ENCODE measurements around the gene ADCY3. TPM values are rescaled to one million over a fixed set of nuclear protein-coding genes. Genes with fewer than 3 reads are reported as not detected.
A peak's percentile ranks its signal among the peaks of the same experiment; 100 is the strongest.

ADCY3 gene
- total and polyA plus RNA-seq, 2 of the 4 experiments (the other 2 are of a cell fraction) = 17.4 to 46.1 TPM

- ATAC-seq (ENCODE audit: low read depth) (no peak), DNase-seq (no peak)
- no peaks in the 10 kb centered on the region for H3K4me1 ChIP-seq (ENCODE audit: control insufficient read depth, insufficient read depth, low read length)
- H3K9me1 ChIP-seq (ENCODE audit: insufficient read depth, low read length) = 0 out of 2 replicates have a peak, but pooled peaks cover 2% of the 10 kb centered on the region
- no peak overlapping the region for H2BK5ac ChIP-seq (ENCODE audit: low read depth, low read length, poor library complexity, severe bottlenecking)
- H3K56ac ChIP-seq (ENCODE audit: extremely low read depth, insufficient read depth, low read length) = no peak overlapping the region
- TF ChIP-seq CEBPB (IDR thresholded peaks at IDR 0.05; ENCODE audit: low read depth, low read length) = no peak
- peak; percentile 11; the same call in 1 of the 2 replicates for TF ChIP-seq RAD21 (IDR thresholded peaks at IDR 0.05; ENCODE audit: low read length)
- TF ChIP-seq CTCF (conservative IDR thresholded peaks at IDR 0.05; ENCODE audit: low read depth, low read length) = peak; percentile 33; the same call in 1 of the 2 replicates
- CTCF ChIA-PET = no interaction called here
- peaks cover 34% of the 10 kb centered on the region for H3K36me3 ChIP-seq (ENCODE audit: control insufficient read depth, insufficient read depth, low read length)
- no peak overlapping the region for H4K5ac ChIP-seq (ENCODE audit: low read depth, low read length)
- no peak overlapping the region for H3K4me2 ChIP-seq (ENCODE audit: low read depth, low read length)
- no peak overlapping the region for H2BK15ac ChIP-seq (ENCODE audit: low read depth, low read length)
- H2BK120ac ChIP-seq (ENCODE audit: low read depth, low read length) = no peak overlapping the region
- POLR2A ChIA-PET (ENCODE audit: unreplicated experiment) = interaction anchor here (0.6 kb wide), 1 partner anchor 160 kb away, joined by 3 read pairs; no protein-coding TSS in a partner anchor
- no peak overlapping the region for H2AFZ ChIP-seq (replicated peaks; ENCODE audit: low read length, poor library complexity)
- no peak overlapping the region for H3K18ac ChIP-seq (ENCODE audit: low read depth, low read length)
- H3K27ac ChIP-seq (ENCODE audit: insufficient read depth, low read length) = no peak overlapping the region
- in situ Hi-C loops (cut with MboI; ENCODE audit: low sequenced_read_pairs) (loop anchor here (5.0 kb wide), 2 partner anchors 213 to 418 kb away; no protein-coding TSS in a partner anchor), dilution Hi-C loops (cut with HindIII; ENCODE audit: low sequenced_read_pairs, unreplicated experiment) (no loop called here), intact Hi-C loops (cut with micrococcal nuclease) (loop anchor here (5.0 kb wide), 2 partner anchors 147 to 333 kb away; partner anchors contain the start of genes DNAJC27 and NCOA1)
- WGBS, 2 experiments (ENCODE audit: extremely low coverage in 2 of 2, insufficient read length in 1 of 2) = 100% methylated on average over 1 of the region's 16 CpGs; no CpG with 5 or more reads in 1 of the 2 experiments
- BruUV-seq (replicated peaks) = no TSS peak
- no peak overlapping the region for H4K8ac ChIP-seq (ENCODE audit: low read depth in 2 of 2, low read length in 2 of 2)
- 0 out of 2 replicates have a peak, but pooled peaks cover 4% of the 10 kb centered on the region for H4K20me1 ChIP-seq (ENCODE audit: insufficient read depth, low read length)
- H3K79me1 ChIP-seq (ENCODE audit: low read depth in 1 of 2, low read length in 2 of 2) = peaks cover 0 to 24% of the 10 kb centered on the region in 2 experiments; a peak in 1 of 4 replicates
- no peak overlapping the region for H4K91ac ChIP-seq (ENCODE audit: insufficient read depth, low read depth, low read length)
- no peaks in the 10 kb centered on the region for H3K9me3 ChIP-seq (ENCODE audit: control insufficient read depth, insufficient read depth, low read length)
- H3K4me3 ChIP-seq (ENCODE audit: insufficient read depth, low read depth, low read length) = no peak overlapping the region
- no peak overlapping the region for H2AK5ac ChIP-seq (ENCODE audit: low read depth, low read length)
- H3K14ac ChIP-seq (replicated peaks; ENCODE audit: low read depth, low read length) = no peak overlapping the region
- H3K9ac ChIP-seq (ENCODE audit: low read depth, low read length) = no peak overlapping the region
- no peak overlapping the region for H3K23ac ChIP-seq (ENCODE audit: low read depth, low read length)
- H3K4ac ChIP-seq (ENCODE audit: low read depth, low read length) = 0 out of 2 replicates have a peak overlapping the region, but pooled peaks have one; percentile 22
- H2BK20ac ChIP-seq (ENCODE audit: low read depth, low read length) = no peak overlapping the region
- H2AK9ac ChIP-seq (replicated peaks; ENCODE audit: low read depth, low read length, poor library complexity) = no peak overlapping the region
- H3K27me3 ChIP-seq (ENCODE audit: control insufficient read depth, insufficient read depth, low read length) = no peaks in the 10 kb centered on the region
Measured at GRCh38 chr2:24824966-24825882, 94.8 kb downstream of the ADCY3 start.

Measured in IMR-90 (cell line).